GM15510 (cell line): Measurements from ENCODE around the gene RSBN1L.

Experiments
- POLR2A ChIP-seq: IDR thresholded peaks from 3 replicates; pipeline ENCODE4 v1.6.1; 2011; ENCODE audit warnings: borderline replicate concordance; ENCODE audit not compliant: insufficient read length; ENCODE audit errors: extremely low read depth

RSBN1L gene

DNA sequence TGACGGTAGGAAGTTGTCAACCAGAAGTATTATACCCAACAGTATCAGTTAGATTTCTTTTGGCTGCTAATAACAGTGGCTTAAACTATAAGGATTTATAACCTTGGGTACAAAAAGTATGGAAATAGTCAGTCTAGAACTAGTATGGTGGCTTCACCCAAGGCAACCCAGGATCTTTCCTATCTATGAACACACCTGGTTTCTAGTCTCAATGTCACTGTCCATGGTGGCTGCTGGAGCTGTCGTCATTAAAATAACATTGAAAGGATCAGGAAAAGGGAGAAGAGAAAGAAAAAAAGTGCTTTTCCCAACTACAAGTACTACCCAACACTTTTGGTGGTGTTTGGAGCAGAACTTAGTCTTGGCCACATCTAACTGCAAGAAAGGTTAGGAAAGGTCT lies 130.0 kb downstream of the RSBN1L start:
- no peak for TF ChIP-seq POLR2A

DNA sequence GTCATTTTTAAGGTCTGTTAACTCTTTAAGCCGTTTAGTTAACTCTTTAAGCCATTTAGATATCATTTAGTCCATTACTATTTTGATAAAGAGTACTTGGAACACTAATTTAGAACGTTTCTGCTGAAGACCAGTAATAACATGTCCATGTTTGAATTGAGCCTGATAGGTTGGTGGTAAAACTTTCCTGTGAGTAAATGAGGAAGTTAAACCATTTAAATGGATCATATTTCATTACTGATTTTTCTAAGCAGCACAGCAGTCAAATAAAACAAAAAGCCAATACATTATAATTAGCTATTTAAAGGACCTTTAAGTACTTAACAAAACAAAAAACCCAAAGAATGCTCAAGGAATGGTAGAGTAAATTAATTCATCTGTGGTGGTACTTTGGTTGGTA lies 131.7 kb downstream of the RSBN1L start:
- no peak for TF ChIP-seq POLR2A

- TF ChIP-seq POLR2A = no peak
Observed at GRCh38 chr7:77830649-77831355, 134.5 kb downstream of the RSBN1L start.

DNA sequence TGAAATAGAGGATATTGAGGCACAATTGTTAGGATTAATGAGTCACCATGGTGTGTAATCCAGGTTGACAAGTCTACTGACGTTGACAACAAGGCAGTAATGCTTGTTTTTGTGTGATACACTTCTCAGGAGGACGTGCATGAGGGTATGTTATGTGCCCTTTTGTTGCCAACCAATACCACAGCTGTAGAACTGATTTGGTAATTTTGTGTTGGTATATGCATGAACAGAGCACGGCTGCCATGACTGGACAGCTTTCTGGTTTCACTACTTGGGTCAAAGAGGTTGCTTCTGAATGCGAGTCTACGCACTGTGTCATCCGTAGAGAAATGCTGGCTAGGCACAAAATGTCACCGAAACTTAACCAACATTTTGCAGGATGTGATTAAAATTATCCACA lies 135.2 kb downstream of the RSBN1L start:
- no peak for TF ChIP-seq POLR2A

DNA sequence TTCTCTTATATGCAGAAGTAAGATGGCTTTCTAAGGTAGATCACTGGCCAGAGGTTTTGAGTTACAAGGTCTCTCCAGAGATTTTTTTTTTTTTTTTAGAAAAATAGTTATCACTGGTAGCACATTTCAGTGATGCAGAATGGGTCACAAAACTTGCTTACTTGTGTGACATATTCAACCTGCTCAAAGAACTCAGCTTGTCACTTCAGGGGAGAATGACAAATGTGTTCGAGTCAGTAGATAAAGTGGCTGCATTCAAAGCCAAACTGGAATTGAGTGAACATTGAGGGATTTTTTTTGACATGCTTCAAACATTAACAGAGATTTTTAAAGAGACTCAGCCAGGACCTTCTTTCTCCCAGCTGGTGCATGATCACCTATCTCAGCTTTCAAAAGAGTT lies 135.7 kb downstream of the RSBN1L start:
- TF ChIP-seq POLR2A = no peak
